H1 (cell line): ENCODE results near the gene SLK. TPM values are rescaled to one million over a fixed set of nuclear protein-coding genes. Genes with fewer than 3 reads are reported as not detected.

Experiments
- CTCF ChIA-PET: fragments of 300-600 bp; sonication (Branson Sonifier 250); formaldehyde crosslinking; loops from one replicate; lab custom pipeline; 2021; ENCODE audit not compliant: partially characterized antibody; lab: Charles Lee
- POLR2A ChIA-PET: fragments of 300-600 bp; sonication (Branson Sonifier 250); formaldehyde crosslinking; loops from one replicate; lab custom pipeline; 2021; ENCODE audit warnings: inconsistent platforms; ENCODE audit not compliant: partially characterized antibody; lab: Charles Lee
- DNase-seq, 2 experiments: peaks; one replicate each; pipeline versions ENCODE4 v3.0.0 to v3.0.0-alpha.2; 2010 to 2022; ENCODE audit warnings: low spot score in 2 of 2, low read depth in 1 of 2, mixed read lengths in 1 of 2
- FAIRE-seq: peaks from 2 replicates; lab custom pipeline; 2011; peaks lifted over from hg19 to GRCh38; lab: Jason Lieb, UNC
- H2AFZ ChIP-seq: 2 replicates; pipeline ENCODE4 v1.8.1; 2012; ENCODE audit warnings: low read length, inconsistent platforms
- H2AK5ac ChIP-seq: 2 replicates; pipeline ENCODE4 v1.6.1; 2013; ENCODE audit warnings: low read depth, low read length
- H2BK120ac ChIP-seq: replicated peaks from 2 replicates; pipeline ENCODE3; 2013; ENCODE audit warnings: low read depth, low read length, inconsistent platforms
- H2BK12ac ChIP-seq: 2 replicates; pipeline ENCODE4 v1.6.1; 2013; ENCODE audit warnings: low read depth, low read length
- H2BK15ac ChIP-seq: 2 replicates; pipeline ENCODE4 v1.6.1; 2013; ENCODE audit warnings: low read length
- H2BK20ac ChIP-seq: 2 replicates; pipeline ENCODE4 v1.6.1; 2013; ENCODE audit warnings: low read length
- H2BK5ac ChIP-seq: 2 replicates; pipeline ENCODE4 v1.6.1; 2013; ENCODE audit warnings: low read depth, low read length
- H3K14ac ChIP-seq: 2 replicates; pipeline ENCODE4 v1.6.1; 2013; ENCODE audit warnings: inconsistent platforms; ENCODE audit not compliant: insufficient read length
- H3K18ac ChIP-seq: 2 replicates; pipeline ENCODE4 v1.6.1; 2013; ENCODE audit warnings: low read length; ENCODE audit errors: extremely low read depth
- H3K23ac ChIP-seq: 2 replicates; pipeline ENCODE4 v1.6.1; 2013; ENCODE audit warnings: inconsistent platforms; ENCODE audit not compliant: insufficient read length
- H3K23me2 ChIP-seq: 2 replicates; pipeline ENCODE4 v1.6.1; 2013; ENCODE audit warnings: low read depth, low read length
- H3K27ac ChIP-seq: 2 replicates; pipeline ENCODE4 v1.6.1; 2011; ENCODE audit warnings: low read depth, low read length, inconsistent platforms
- H3K27me3 ChIP-seq, 4 experiments: replicated peaks in 1 of 4; 1 replicate in 1 of 4; 2 replicates in 3 of 4; pipeline versions ENCODE4 v1.6.1 to v1.8.1; 2011 to 2013; ENCODE audit warnings: low read length in 3 of 4, mild to moderate bottlenecking in 3 of 4, inconsistent platforms in 2 of 4, mixed read lengths in 2 of 4, moderate library complexity in 1 of 4; ENCODE audit not compliant: control insufficient read depth in 3 of 4, insufficient read depth in 3 of 4; ENCODE audit errors: extremely low read depth in 1 of 4
- H3K36me3 ChIP-seq, 4 experiments: 2 replicates each; pipeline versions ENCODE4 v1.6.1 to v1.8.1; 2011 to 2013; ENCODE audit warnings: mild to moderate bottlenecking in 4 of 4, low read length in 3 of 4, moderate library complexity in 2 of 4, control low read depth in 1 of 4, inconsistent platforms in 1 of 4; ENCODE audit not compliant: insufficient read depth in 4 of 4, control insufficient read depth in 2 of 4
- H3K4ac ChIP-seq: replicated peaks from 2 replicates; pipeline ENCODE3; 2013; ENCODE audit warnings: low read length, low read depth, mixed read lengths, inconsistent platforms; ENCODE audit not compliant: insufficient read length
- H3K4me1 ChIP-seq, 4 experiments: replicated peaks in 1 of 4; 1 replicate in 1 of 4; 2 replicates in 3 of 4; pipeline versions ENCODE4 v1.6.1 to v1.8.1; 2011 to 2013; ENCODE audit warnings: low read length in 3 of 4, inconsistent platforms in 2 of 4, mixed read lengths in 1 of 4; ENCODE audit not compliant: insufficient read depth in 4 of 4, control insufficient read depth in 3 of 4
- H3K4me2 ChIP-seq, 2 experiments: 2 replicates each; pipeline versions ENCODE4 v1.6.1 to v1.8.1; 2011 to 2013; ENCODE audit warnings: low read depth in 2 of 2, low read length in 2 of 2, control low read depth in 1 of 2, inconsistent platforms in 1 of 2, mild to moderate bottlenecking in 1 of 2; ENCODE audit not compliant: insufficient read depth in 1 of 2
- H3K4me3 ChIP-seq, 4 experiments: fragments of 200-600, 300-600 bp in 1 of 4; sonication (generic), shearing (Covaris generic), sonication (Bioruptor Twin) in 1 of 4; 2 replicates each; pipeline versions ENCODE4 v1.5.1 to v1.8.1; 2011 to 2016; ENCODE audit warnings: low read length in 4 of 4, low read depth in 3 of 4, control low read depth in 2 of 4, inconsistent platforms in 2 of 4, mild to moderate bottlenecking in 2 of 4, mixed read lengths in 1 of 4, moderate library complexity in 1 of 4; ENCODE audit not compliant: insufficient read depth in 2 of 4; ENCODE audit errors: extremely low read depth in 1 of 4
- H3K56ac ChIP-seq: replicated peaks from 2 replicates; pipeline ENCODE3; 2013; ENCODE audit warnings: low read depth, mild to moderate bottlenecking, mixed read lengths, low read length, inconsistent platforms; ENCODE audit not compliant: insufficient read length
- H3K79me1 ChIP-seq: 2 replicates; pipeline ENCODE4 v1.6.1; 2013; ENCODE audit warnings: low read depth, low read length, control low read depth
- H3K79me2 ChIP-seq, 2 experiments: 2 replicates each; pipeline versions ENCODE4 v1.6.1 to v1.8.1; 2012 to 2013; ENCODE audit warnings: low read length in 2 of 2, mild to moderate bottlenecking in 2 of 2, inconsistent platforms in 1 of 2; ENCODE audit not compliant: insufficient read depth in 2 of 2, control insufficient read depth in 1 of 2
- H3K9ac ChIP-seq, 4 experiments: replicated peaks in 1 of 4; 1 replicate in 1 of 4; 2 replicates in 3 of 4; pipeline versions ENCODE4 v1.6.1 to v1.8.1; 2011 to 2013; ENCODE audit warnings: low read depth in 3 of 4, low read length in 3 of 4, control low read depth in 2 of 4, mild to moderate bottlenecking in 2 of 4, moderate library complexity in 2 of 4, inconsistent platforms in 1 of 4; ENCODE audit errors: extremely low read depth in 1 of 4
- H3K9me3 ChIP-seq, 2 experiments: 2 replicates each; pipeline versions ENCODE4 v1.6.1 to v1.8.1; 2012 to 2013; ENCODE audit warnings: mild to moderate bottlenecking in 2 of 2, moderate library complexity in 2 of 2, control low read depth in 1 of 2, inconsistent platforms in 1 of 2, low read depth in 1 of 2, low read length in 1 of 2, mixed read lengths in 1 of 2; ENCODE audit not compliant: insufficient read depth in 2 of 2
- H4K20me1 ChIP-seq, 2 experiments: replicated peaks in 1 of 2; 2 replicates each; pipeline versions ENCODE3 to v1.8.1; 2011 to 2013; ENCODE audit warnings: inconsistent platforms in 2 of 2, low read length in 2 of 2, mild to moderate bottlenecking in 1 of 2; ENCODE audit not compliant: insufficient read depth in 2 of 2, control insufficient read depth in 1 of 2
- H4K5ac ChIP-seq: 2 replicates; pipeline ENCODE4 v1.6.1; 2013; ENCODE audit warnings: low read length, low read depth, mixed read lengths, inconsistent platforms; ENCODE audit not compliant: insufficient read length
- H4K8ac ChIP-seq: 2 replicates; pipeline ENCODE4 v1.8.0; 2013; ENCODE audit warnings: mild to moderate bottlenecking, moderate library complexity, low read length, inconsistent platforms; ENCODE audit not compliant: insufficient read depth; ENCODE audit errors: extremely low read depth
- H4K91ac ChIP-seq: replicated peaks from 2 replicates; pipeline ENCODE3; 2013; ENCODE audit warnings: low read length, mixed read lengths, inconsistent platforms; ENCODE audit not compliant: insufficient read length
- EP300 ChIP-seq, 2 experiments: IDR thresholded peaks; 1 replicate in 1 of 2; 2 replicates in 1 of 2; pipeline ENCODE4 v1.6.1; 2011 to 2012; ENCODE audit warnings: low read depth in 2 of 2, low read length in 2 of 2, mild to moderate bottlenecking in 2 of 2, borderline replicate concordance in 1 of 2, inconsistent platforms in 1 of 2, moderate library complexity in 1 of 2
- KDM5A ChIP-seq: fragments of 200-600 bp; IDR thresholded peaks from 2 replicates; pipeline ENCODE4 v1.7.1; 2012; ENCODE audit warnings: mild to moderate bottlenecking, low read length, inconsistent platforms, mixed read lengths
- NANOG ChIP-seq: IDR thresholded peaks from 2 replicates; pipeline ENCODE4 v1.6.1; 2011; ENCODE audit warnings: low read length, low read depth, mild to moderate bottlenecking, inconsistent platforms; ENCODE audit not compliant: insufficient read depth, poor library complexity, severe bottlenecking
- RAD21 ChIP-seq, 2 experiments: IDR thresholded peaks in 1 of 2; conservative IDR thresholded peaks in 1 of 2; 2 replicates each; pipeline ENCODE4 v1.6.1; 2011; ENCODE audit warnings: low read depth in 2 of 2, low read length in 2 of 2, improper control_type of control experiment in 1 of 2, inconsistent platforms in 1 of 2, mild to moderate bottlenecking in 1 of 2, moderate library complexity in 1 of 2
- RBBP5 ChIP-seq: IDR thresholded peaks from 2 replicates; pipeline ENCODE4 v1.7.1; 2012; ENCODE audit warnings: low read depth, mild to moderate bottlenecking, inconsistent platforms, low read length, moderate library complexity, borderline replicate concordance
- WGBS, 2 experiments: shearing (Covaris generic) in 1 of 2; methylation state at CpG; one replicate each; pipeline versions ENCODE4 v1.1.6 to v1.1.7; 2013 to 2015; ENCODE audit warnings: low lambda C conversion rate in 2 of 2, mixed read lengths in 2 of 2, inconsistent platforms in 1 of 2, low coverage in 1 of 2, missing lambda C conversion rate in 1 of 2; ENCODE audit not compliant: insufficient replicate concordance in 2 of 2, insufficient coverage in 1 of 2, insufficient read length in 1 of 2; ENCODE audit errors: extremely low coverage in 1 of 2, missing lambda C conversion rate in 1 of 2; 5-methylcytosine and 5-hydroxymethylcytosine counted together
- polyA plus RNA-seq, 7 experiments: library from polyadenylated mRNA; depleted of rRNA in 3 of 7; stranded (reverse) in 5 of 7; unstranded in 2 of 7; fragments of >200 nt in 5 of 7; fragments of 200-250 nt in 2 of 7; gene quantifications; 1 replicate in 5 of 7; 2 replicates in 1 of 7; 4 replicates in 1 of 7; pipeline versions ENCODE4 v1.2.1 to v1.2.3, GENCODE V29; 2011 to 2013; ENCODE audit warnings: missing spikeins in 2 of 7, mixed read lengths in 2 of 7
- total RNA-seq: library from RNA; stranded (reverse); fragmentation: NEBNext Ultra II Directional; extraction: Animal tissue kit (Norgen Biotek cat#: 25700); gene quantifications from 2 replicates; pipeline ENCODE4 v1.2.1, GENCODE V29; 2021
- TF ChIP-seq, protein P1 (sequence below): IDR thresholded peaks from 2 replicates; pipeline ENCODE4 v1.6.1; 2011; ENCODE audit warnings: low read depth, mild to moderate bottlenecking, low read length; ENCODE audit not compliant: insufficient read depth
- TF ChIP-seq, protein P2 (sequence below), 3 experiments: IDR thresholded peaks; 1 replicate in 2 of 3; 2 replicates in 1 of 3; pipeline versions ENCODE4 v1.5.1 to v1.6.1; 2011; ENCODE audit warnings: low read length in 3 of 3, mild to moderate bottlenecking in 3 of 3, inconsistent platforms in 2 of 3, low read depth in 1 of 3, moderate library complexity in 1 of 3; ENCODE audit not compliant: insufficient read depth in 1 of 3; ENCODE audit errors: control extremely low read depth in 1 of 3
- TF ChIP-seq, protein P3 (sequence below): IDR thresholded peaks from 2 replicates; pipeline ENCODE4 v1.6.1; 2012; ENCODE audit warnings: inconsistent platforms

Gene SLK
- total and polyA plus RNA-seq, 2 of the 8 experiments (the other 6 are each of a cell fraction or from before 2014, with no cell fraction given) = 2.7 to 18.3 TPM

DNA sequence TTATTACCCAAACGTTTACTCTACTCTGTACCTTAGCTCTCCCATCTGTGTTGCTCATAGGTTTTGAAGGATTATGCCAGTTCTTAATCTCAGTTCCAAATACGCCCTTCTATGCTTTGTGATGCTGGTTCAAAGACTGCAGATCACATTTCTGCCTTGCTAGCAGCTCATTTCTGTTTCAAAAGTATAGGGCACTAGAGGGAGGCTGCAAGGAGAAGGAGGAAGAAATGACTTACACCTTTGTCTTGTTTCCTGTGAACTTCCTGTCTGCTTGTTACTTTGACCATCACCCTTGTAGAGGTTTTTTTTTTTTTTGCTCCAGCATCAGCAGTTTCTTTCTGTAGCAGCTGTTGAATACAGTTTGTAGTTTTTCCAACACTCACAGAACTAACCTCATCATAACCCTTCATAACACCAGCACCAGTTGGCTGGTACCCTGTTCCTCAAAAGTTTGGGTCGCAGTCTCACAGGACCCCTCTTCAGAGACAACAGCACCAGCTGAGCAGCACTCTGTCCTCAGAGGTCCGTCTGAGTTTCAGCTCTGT lies 16.5 kb downstream of the SLK start:
- 68% methylated on average over 4 of the region's 4 CpGs; no CpG with 5 or more reads in 1 of the 2 experiments for WGBS, 2 experiments
- DNase-seq = no peak
- no peak for TF ChIP-seq EP300 (IDR thresholded peaks at IDR 0.05; ENCODE audit: borderline replicate concordance in 1 of 2, low read depth in 2 of 2, low read length in 2 of 2)
- no peak for TF ChIP-seq NANOG
- no peak for TF ChIP-seq RAD21 (IDR thresholded peaks at IDR 0.05 in 1 of 2, conservative IDR thresholded peaks at IDR 0.05 in 1 of 2; ENCODE audit: low read depth in 2 of 2, low read length in 2 of 2)
- TF ChIP-seq, protein P1, sequence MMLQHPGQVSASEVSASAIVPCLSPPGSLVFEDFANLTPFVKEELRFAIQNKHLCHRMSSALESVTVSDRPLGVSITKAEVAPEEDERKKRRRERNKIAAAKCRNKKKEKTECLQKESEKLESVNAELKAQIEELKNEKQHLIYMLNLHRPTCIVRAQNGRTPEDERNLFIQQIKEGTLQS = no peak
- TF ChIP-seq, protein P2, sequence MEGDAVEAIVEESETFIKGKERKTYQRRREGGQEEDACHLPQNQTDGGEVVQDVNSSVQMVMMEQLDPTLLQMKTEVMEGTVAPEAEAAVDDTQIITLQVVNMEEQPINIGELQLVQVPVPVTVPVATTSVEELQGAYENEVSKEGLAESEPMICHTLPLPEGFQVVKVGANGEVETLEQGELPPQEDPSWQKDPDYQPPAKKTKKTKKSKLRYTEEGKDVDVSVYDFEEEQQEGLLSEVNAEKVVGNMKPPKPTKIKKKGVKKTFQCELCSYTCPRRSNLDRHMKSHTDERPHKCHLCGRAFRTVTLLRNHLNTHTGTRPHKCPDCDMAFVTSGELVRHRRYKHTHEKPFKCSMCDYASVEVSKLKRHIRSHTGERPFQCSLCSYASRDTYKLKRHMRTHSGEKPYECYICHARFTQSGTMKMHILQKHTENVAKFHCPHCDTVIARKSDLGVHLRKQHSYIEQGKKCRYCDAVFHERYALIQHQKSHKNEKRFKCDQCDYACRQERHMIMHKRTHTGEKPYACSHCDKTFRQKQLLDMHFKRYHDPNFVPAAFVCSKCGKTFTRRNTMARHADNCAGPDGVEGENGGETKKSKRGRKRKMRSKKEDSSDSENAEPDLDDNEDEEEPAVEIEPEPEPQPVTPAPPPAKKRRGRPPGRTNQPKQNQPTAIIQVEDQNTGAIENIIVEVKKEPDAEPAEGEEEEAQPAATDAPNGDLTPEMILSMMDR (IDR thresholded peaks at IDR 0.05; ENCODE audit: control extremely low read depth in 1 of 3, insufficient read depth in 1 of 3, low read depth in 1 of 3, low read length in 3 of 3) = no peak
- no peak for TF ChIP-seq KDM5A
- TF ChIP-seq, protein P3, sequence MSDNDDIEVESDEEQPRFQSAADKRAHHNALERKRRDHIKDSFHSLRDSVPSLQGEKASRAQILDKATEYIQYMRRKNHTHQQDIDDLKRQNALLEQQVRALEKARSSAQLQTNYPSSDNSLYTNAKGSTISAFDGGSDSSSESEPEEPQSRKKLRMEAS = no peak
- no peak for TF ChIP-seq RBBP5

More for the DNA sequence above, 16.5 kb downstream of the SLK start:
- Histone ChIP-seq H3K79me1 (no peaks in the 10 kb centered on the region), H3K23ac (no peak overlapping the region), H3K9me3 (no peaks in the 10 kb centered on the region), H2AFZ (no peak overlapping the region), H4K5ac (no peak overlapping the region), H2BK15ac (no peak overlapping the region), H4K20me1 (peaks cover 0 to 1% of the 10 kb centered on the region in 2 experiments), H2AK5ac (no peak overlapping the region), H3K4me1 (peaks cover 0 to 4% (median 0%) of the 10 kb centered on the region in 4 experiments; a peak in 1 of 7 replicates), H3K9ac (no peak overlapping the region), H4K8ac (no peak overlapping the region), H2BK120ac (no peak overlapping the region), H2BK12ac (no peak overlapping the region), H2BK5ac (no peak overlapping the region), H3K4me2 (no peak overlapping the region), H4K91ac (no peak overlapping the region), H3K27ac (no peak overlapping the region), H3K56ac (no peak overlapping the region), H3K36me3 (no peaks in the 10 kb centered on the region), H3K4ac (no peak overlapping the region), H3K14ac (no peak overlapping the region), H3K23me2 (no peaks in the 10 kb centered on the region), H3K4me3 (no peak overlapping the region), H2BK20ac (no peak overlapping the region), H3K18ac (no peak overlapping the region), H3K27me3 (no peaks in the 10 kb centered on the region), H3K79me2 (peaks cover 0 to 16% of the 10 kb centered on the region in 2 experiments; a peak in 2 of 4 replicates)
- CTCF ChIA-PET = interaction anchor here (0.6 to 2.2 kb wide), 16 partner anchors 11 to 283 kb away, joined by 3 to 8 read pairs (median 4); no protein-coding TSS in a partner anchor
- FAIRE-seq = no peak
- POLR2A ChIA-PET = interaction anchor here (0.5 to 0.9 kb wide), 2 partner anchors 139 to 355 kb away, joined by 3 to 5 read pairs; partner anchors contain the start of genes ITPRIP and SFR1
